HL-60 (cell line): Measurements from ENCODE around the gene TRIM44.

ENCODE experiments used
- CTCF ChIP-seq: IDR thresholded peaks from one replicate; pipeline ENCODE4 v1.5.1; 2011; ENCODE audit warnings: low read length, control low read depth, inconsistent platforms; ENCODE audit not compliant: insufficient read depth
- POLR2AphosphoS5 ChIP-seq: IDR thresholded peaks from 2 replicates; pipeline ENCODE4 v1.6.1; 2012; ENCODE audit warnings: low read depth

GRCh38 chr11:35838071-35838470, 175.5 kb downstream of the TRIM44 start:
- TF ChIP-seq CTCF (no peak), POLR2AphosphoS5 (no peak)
